ENCODE data around the gene REG4.

Gene REG4

GRCh38 chr1:119806489-119806888, 4.8 kb downstream of the REG4 start:
- Histone ChIP-seq H3K4me3 (ENCODE audit: low read depth, low read length) (no peak overlapping the region), H3K9me3 (ENCODE audit: control insufficient read depth, insufficient read depth, low read length) (no peaks in the 10 kb centered on the region), H3K4me1 (ENCODE audit: control insufficient read depth, insufficient read depth, low read length) (no peaks in the 10 kb centered on the region), H3K27me3 (ENCODE audit: control insufficient read depth, insufficient read depth, low read length) (no peaks in the 10 kb centered on the region), H3K9ac (ENCODE audit: low read depth, low read length) (no peak overlapping the region), H3K36me3 (ENCODE audit: control insufficient read depth, insufficient read depth, low read length) (no peaks in the 10 kb centered on the region)

GRCh38 chr1:119805746-119806145, 5.5 kb downstream of the REG4 start:
- no peak overlapping the region for H3K9ac ChIP-seq (ENCODE audit: low read depth, low read length)
- H3K36me3 ChIP-seq (ENCODE audit: control insufficient read depth, insufficient read depth, low read length): no peaks in the 10 kb centered on the region
- H3K27me3 ChIP-seq (ENCODE audit: control insufficient read depth, insufficient read depth, low read length): no peaks in the 10 kb centered on the region
- no peaks in the 10 kb centered on the region for H3K9me3 ChIP-seq (ENCODE audit: control insufficient read depth, insufficient read depth, low read length)
- no peaks in the 10 kb centered on the region for H3K4me1 ChIP-seq (ENCODE audit: control insufficient read depth, insufficient read depth, low read length)
- no peak overlapping the region for H3K4me3 ChIP-seq (ENCODE audit: low read depth, low read length)

GRCh38 chr1:119805247-119805646, 6.0 kb downstream of the REG4 start:
- no peaks in the 10 kb centered on the region for H3K27me3 ChIP-seq (ENCODE audit: control insufficient read depth, insufficient read depth, low read length)
- H3K36me3 ChIP-seq (ENCODE audit: control insufficient read depth, insufficient read depth, low read length): no peaks in the 10 kb centered on the region
- H3K9ac ChIP-seq (ENCODE audit: low read depth, low read length): no peak overlapping the region
- H3K4me1 ChIP-seq (ENCODE audit: control insufficient read depth, insufficient read depth, low read length): no peaks in the 10 kb centered on the region
- H3K4me3 ChIP-seq (ENCODE audit: low read depth, low read length): no peak overlapping the region
- no peaks in the 10 kb centered on the region for H3K9me3 ChIP-seq (ENCODE audit: control insufficient read depth, insufficient read depth, low read length)

GRCh38 chr1:119799599-119800177, 11.6 kb downstream of the REG4 start:
- Histone ChIP-seq H3K4me3 (ENCODE audit: low read depth, low read length) (no peak overlapping the region), H3K36me3 (ENCODE audit: control insufficient read depth, insufficient read depth, low read length) (no peaks in the 10 kb centered on the region), H3K9ac (ENCODE audit: low read depth, low read length) (no peak overlapping the region), H3K9me3 (ENCODE audit: control insufficient read depth, insufficient read depth, low read length) (no peaks in the 10 kb centered on the region), H3K4me1 (ENCODE audit: control insufficient read depth, insufficient read depth, low read length) (no peaks in the 10 kb centered on the region), H3K27me3 (ENCODE audit: control insufficient read depth, insufficient read depth, low read length) (no peaks in the 10 kb centered on the region)

- H3K36me3 ChIP-seq (ENCODE audit: control insufficient read depth, insufficient read depth, low read length): no peaks in the 10 kb centered on the region
- H3K27me3 ChIP-seq (ENCODE audit: control insufficient read depth, insufficient read depth, low read length): no peaks in the 10 kb centered on the region
- no peak overlapping the region for H3K9ac ChIP-seq (ENCODE audit: low read depth, low read length)
- H3K9me3 ChIP-seq (ENCODE audit: control insufficient read depth, insufficient read depth, low read length): no peaks in the 10 kb centered on the region
- H3K4me3 ChIP-seq (ENCODE audit: low read depth, low read length): no peak overlapping the region
- H3K4me1 ChIP-seq (ENCODE audit: control insufficient read depth, insufficient read depth, low read length): no peaks in the 10 kb centered on the region
These were observed 12.3 kb downstream of the REG4 start for GRCh38 chr1:119799003-119799402.

GRCh38 chr1:119797606-119798005, 13.7 kb downstream of the REG4 start:
- H3K4me1 ChIP-seq (ENCODE audit: control insufficient read depth, insufficient read depth, low read length): no peaks in the 10 kb centered on the region
- no peaks in the 10 kb centered on the region for H3K36me3 ChIP-seq (ENCODE audit: control insufficient read depth, insufficient read depth, low read length)
- no peaks in the 10 kb centered on the region for H3K27me3 ChIP-seq (ENCODE audit: control insufficient read depth, insufficient read depth, low read length)
- H3K9me3 ChIP-seq (ENCODE audit: control insufficient read depth, insufficient read depth, low read length): no peaks in the 10 kb centered on the region
- H3K4me3 ChIP-seq (ENCODE audit: low read depth, low read length): no peak overlapping the region
- H3K9ac ChIP-seq (ENCODE audit: low read depth, low read length): no peak overlapping the region

- Histone ChIP-seq H3K27me3 (ENCODE audit: control insufficient read depth, insufficient read depth, low read length) (no peaks in the 10 kb centered on the region), H3K4me1 (ENCODE audit: control insufficient read depth, insufficient read depth, low read length) (no peaks in the 10 kb centered on the region), H3K9ac (ENCODE audit: low read depth, low read length) (no peak overlapping the region), H3K9me3 (ENCODE audit: control insufficient read depth, insufficient read depth, low read length) (no peaks in the 10 kb centered on the region), H3K36me3 (ENCODE audit: control insufficient read depth, insufficient read depth, low read length) (no peaks in the 10 kb centered on the region), H3K4me3 (ENCODE audit: low read depth, low read length) (no peak overlapping the region)
These were observed 14.1 kb downstream of the REG4 start for GRCh38 chr1:119797162-119797561.

GRCh38 chr1:119795261-119796200, 15.7 kb downstream of the REG4 start:
- H3K36me3 ChIP-seq (ENCODE audit: control insufficient read depth, insufficient read depth, low read length): no peaks in the 10 kb centered on the region
- no peak overlapping the region for H3K9ac ChIP-seq (ENCODE audit: low read depth, low read length)
- H3K4me3 ChIP-seq (ENCODE audit: low read depth, low read length): no peak overlapping the region
- no peaks in the 10 kb centered on the region for H3K9me3 ChIP-seq (ENCODE audit: control insufficient read depth, insufficient read depth, low read length)
- H3K4me1 ChIP-seq (ENCODE audit: control insufficient read depth, insufficient read depth, low read length): no peaks in the 10 kb centered on the region
- no peaks in the 10 kb centered on the region for H3K27me3 ChIP-seq (ENCODE audit: control insufficient read depth, insufficient read depth, low read length)

- Histone ChIP-seq H3K36me3 (ENCODE audit: control insufficient read depth, insufficient read depth, low read length) (no peaks in the 10 kb centered on the region), H3K4me3 (ENCODE audit: low read depth, low read length) (no peak overlapping the region), H3K9ac (ENCODE audit: low read depth, low read length) (no peak overlapping the region), H3K27me3 (ENCODE audit: control insufficient read depth, insufficient read depth, low read length) (no peaks in the 10 kb centered on the region), H3K9me3 (ENCODE audit: control insufficient read depth, insufficient read depth, low read length) (no peaks in the 10 kb centered on the region), H3K4me1 (ENCODE audit: control insufficient read depth, insufficient read depth, low read length) (no peaks in the 10 kb centered on the region)
These were observed 16.4 kb downstream of the REG4 start for GRCh38 chr1:119794876-119795240.

GRCh38 chr1:119794230-119794875, 16.9 kb downstream of the REG4 start:
- Histone ChIP-seq H3K27me3 (ENCODE audit: control insufficient read depth, insufficient read depth, low read length) (no peaks in the 10 kb centered on the region), H3K36me3 (ENCODE audit: control insufficient read depth, insufficient read depth, low read length) (no peaks in the 10 kb centered on the region), H3K4me3 (ENCODE audit: low read depth, low read length) (no peak overlapping the region), H3K9ac (ENCODE audit: low read depth, low read length) (no peak overlapping the region), H3K4me1 (ENCODE audit: control insufficient read depth, insufficient read depth, low read length) (no peaks in the 10 kb centered on the region), H3K9me3 (ENCODE audit: control insufficient read depth, insufficient read depth, low read length) (no peaks in the 10 kb centered on the region)

GRCh38 chr1:119791377-119791776, 19.9 kb downstream of the REG4 start:
- H3K4me1 ChIP-seq (ENCODE audit: control insufficient read depth, insufficient read depth, low read length): no peaks in the 10 kb centered on the region
- H3K36me3 ChIP-seq (ENCODE audit: control insufficient read depth, insufficient read depth, low read length): no peaks in the 10 kb centered on the region
- no peak overlapping the region for H3K9ac ChIP-seq (ENCODE audit: low read depth, low read length)
- H3K4me3 ChIP-seq (ENCODE audit: low read depth, low read length): no peak overlapping the region
- no peaks in the 10 kb centered on the region for H3K9me3 ChIP-seq (ENCODE audit: control insufficient read depth, insufficient read depth, low read length)
- no peaks in the 10 kb centered on the region for H3K27me3 ChIP-seq (ENCODE audit: control insufficient read depth, insufficient read depth, low read length)
